KMS-11 (cell line): ENCODE measurements around the gene MGAM2.

ENCODE experiments used
- H2AFZ ChIP-seq: fragments of 200-600 bp; sonication (generic); 2 replicates; pipeline ENCODE4 v1.6.1; 2016; ENCODE audit warnings: antibody characterized with exemption, mixed run types, low read depth
- H3K27ac ChIP-seq: fragments of 200-600 bp; sonication (generic); 2 replicates; pipeline ENCODE4 v1.6.1; 2016; ENCODE audit warnings: mild to moderate bottlenecking, mixed run types
- H3K27me3 ChIP-seq: fragments of 200-600 bp; sonication (generic); 2 replicates; pipeline ENCODE4 v1.6.1; 2017; ENCODE audit warnings: mild to moderate bottlenecking, low read depth, mixed run types, moderate library complexity; ENCODE audit not compliant: insufficient read depth
- H3K36me3 ChIP-seq: fragments of 200-600 bp; sonication (generic); 2 replicates; pipeline ENCODE4 v1.6.1; 2017; ENCODE audit warnings: mild to moderate bottlenecking, mixed run types; ENCODE audit not compliant: insufficient read depth
- H3K4me1 ChIP-seq: fragments of 200-600 bp; sonication (generic); 2 replicates; pipeline ENCODE4 v1.6.1; 2016; ENCODE audit warnings: mild to moderate bottlenecking, low read depth, mixed run types; ENCODE audit not compliant: poor library complexity, severe bottlenecking
- H3K4me2 ChIP-seq: fragments of 200-600 bp; sonication (generic); 2 replicates; pipeline ENCODE4 v1.7.0; 2016; ENCODE audit warnings: mild to moderate bottlenecking, mixed run types
- H3K4me3 ChIP-seq: fragments of 200-600 bp; sonication (generic); IDR thresholded peaks from 2 replicates; pipeline ENCODE4 v1.6.1; 2017; ENCODE audit warnings: low read depth, low read length, mixed read lengths; ENCODE audit not compliant: insufficient read depth
- H3K79me2 ChIP-seq: fragments of 200-600 bp; sonication (generic); 2 replicates; pipeline ENCODE4 v1.6.1; 2016; ENCODE audit warnings: low read depth, mixed run types; ENCODE audit not compliant: insufficient read depth
- H3K9ac ChIP-seq: fragments of 200-600 bp; sonication (generic); 2 replicates; pipeline ENCODE4 v1.6.1; 2016; ENCODE audit warnings: mild to moderate bottlenecking, mixed run types
- H4K20me1 ChIP-seq: fragments of 200-600 bp; sonication (generic); 2 replicates; pipeline ENCODE4 v1.6.1; 2016; ENCODE audit warnings: mild to moderate bottlenecking, mixed run types; ENCODE audit not compliant: insufficient read depth
- CTCF ChIP-seq: fragments of 200-600 bp; sonication (generic); conservative IDR thresholded peaks from 2 replicates; pipeline ENCODE4 v1.6.1; 2017; ENCODE audit warnings: low read depth, mild to moderate bottlenecking, antibody characterized with exemption, low read length, moderate library complexity, mixed read lengths

Gene MGAM2

GRCh38 chr7:142111499-142111898, at the start of gene MGAM2:
TSS of gene MGAM2 (plus strand) at chr7:142111718. CDS start at chr7:142116874, 5,156 bp downstream.
- no peak for TF ChIP-seq CTCF
- H3K9ac ChIP-seq = no peak within 1 kb of the TSS
- H3K27me3 ChIP-seq = no peaks in the 10 kb centered on the region

GRCh38 chr7:142063551-142064442, 47.7 kb upstream of the MGAM2 start:
- H3K27me3 ChIP-seq = no peaks in the 10 kb centered on the region
- no peaks in the 10 kb centered on the region for H3K79me2 ChIP-seq
- TF ChIP-seq CTCF = no peak
- H3K4me1 ChIP-seq = no peaks in the 10 kb centered on the region
- H3K27ac ChIP-seq = no peak overlapping the region
- H3K9ac ChIP-seq = no peak overlapping the region
- H4K20me1 ChIP-seq = no peaks in the 10 kb centered on the region
- no peak overlapping the region for H3K4me2 ChIP-seq
- no peak overlapping the region for H3K4me3 ChIP-seq
- H3K36me3 ChIP-seq = no peaks in the 10 kb centered on the region
- no peak overlapping the region for H2AFZ ChIP-seq

More at GRCh38 chr7:142111499-142111898, at the start of gene MGAM2:
- Histone ChIP-seq H3K36me3 (no peaks in the 10 kb centered on the region), H3K4me1 (no peaks in the 10 kb centered on the region), H4K20me1 (no peaks in the 10 kb centered on the region), H2AFZ (no peak within 1 kb of the TSS), H3K79me2 (no peaks in the 10 kb centered on the region), H3K4me2 (no peak within 1 kb of the TSS), H3K27ac (no peak within 1 kb of the TSS), H3K4me3 (no peak within 1 kb of the TSS)

- H3K4me1 ChIP-seq = no peaks in the 10 kb centered on the region
- H2AFZ ChIP-seq = no peak overlapping the region
- no peaks in the 10 kb centered on the region for H3K79me2 ChIP-seq
- no peak overlapping the region for H3K27ac ChIP-seq
- H4K20me1 ChIP-seq = no peaks in the 10 kb centered on the region
- TF ChIP-seq CTCF = no peak
- no peaks in the 10 kb centered on the region for H3K27me3 ChIP-seq
- H3K36me3 ChIP-seq = no peaks in the 10 kb centered on the region
- no peak overlapping the region for H3K9ac ChIP-seq
- H3K4me3 ChIP-seq = no peak overlapping the region
- H3K4me2 ChIP-seq = no peak overlapping the region
These were observed 45.0 kb upstream of the MGAM2 start for GRCh38 chr7:142066536-142066935.

GRCh38 chr7:142077762-142078161, 33.8 kb upstream of the MGAM2 start:
- H3K36me3 ChIP-seq = no peaks in the 10 kb centered on the region
- no peaks in the 10 kb centered on the region for H3K79me2 ChIP-seq
- no peaks in the 10 kb centered on the region for H4K20me1 ChIP-seq
- H3K27me3 ChIP-seq = no peaks in the 10 kb centered on the region
- H3K4me2 ChIP-seq = no peak overlapping the region
- no peaks in the 10 kb centered on the region for H3K4me1 ChIP-seq
- no peak for TF ChIP-seq CTCF
- H2AFZ ChIP-seq = no peak overlapping the region
- no peak overlapping the region for H3K9ac ChIP-seq
- H3K4me3 ChIP-seq = no peak overlapping the region
- no peak overlapping the region for H3K27ac ChIP-seq
